CD14-positive monocyte (primary cell): ENCODE data around the gene LAMC1. TPM values are rescaled to one million over a fixed set of nuclear protein-coding genes. Genes with fewer than 3 reads are reported as not detected.

Experiments used
- DNase-seq, 3 donors: peaks; one replicate each; pipeline ENCODE4 v3.0.0-alpha.2; 2011 to 2022
- H2AFZ ChIP-seq: 2 replicates; pipeline ENCODE4 v1.6.0; 2012; ENCODE audit warnings: mild to moderate bottlenecking, low read depth, low read length, inconsistent platforms; ENCODE audit not compliant: insufficient read depth, poor library complexity, severe bottlenecking
- H3K27ac ChIP-seq, 2 donors: 1 replicate in 1 of 2; 2 replicates in 1 of 2; pipeline ENCODE4 v1.5.1; 2012 to 2013; ENCODE audit warnings: low read length in 2 of 2, control low read depth in 1 of 2, inconsistent platforms in 1 of 2, low read depth in 1 of 2, mild to moderate bottlenecking in 1 of 2
- H3K27me3 ChIP-seq, 2 donors: one replicate each; pipeline versions ENCODE4 v1.6.0 to v1.6.1; 2011 to 2013; ENCODE audit warnings: low read length in 2 of 2; ENCODE audit not compliant: control insufficient read depth in 2 of 2, insufficient read depth in 2 of 2
- H3K36me3 ChIP-seq, 2 donors: replicated peaks in 1 of 2; 1 replicate in 1 of 2; 2 replicates in 1 of 2; pipeline versions ENCODE4 v1.5.1 to v1.6.1; 2012 to 2013; ENCODE audit warnings: low read length in 2 of 2, control low read depth in 1 of 2, inconsistent platforms in 1 of 2, mild to moderate bottlenecking in 1 of 2; ENCODE audit not compliant: insufficient read depth in 2 of 2, control insufficient read depth in 1 of 2
- H3K4me1 ChIP-seq, 2 donors: 1 replicate in 1 of 2; 2 replicates in 1 of 2; pipeline versions ENCODE4 v1.5.1 to v1.6.1; 2012 to 2013; ENCODE audit warnings: low read length in 2 of 2, control low read depth in 1 of 2, inconsistent platforms in 1 of 2, mild to moderate bottlenecking in 1 of 2, moderate library complexity in 1 of 2; ENCODE audit not compliant: insufficient read depth in 2 of 2, control insufficient read depth in 1 of 2
- H3K4me2 ChIP-seq: replicated peaks from 2 replicates; pipeline ENCODE3; 2012; ENCODE audit warnings: low read length, moderate library complexity, mild to moderate bottlenecking; ENCODE audit not compliant: poor library complexity, severe bottlenecking; ENCODE audit errors: extremely low read depth
- H3K4me3 ChIP-seq, 3 experiments: fragments of 200-600 bp in 1 of 3; sonication (generic) in 1 of 3; replicated peaks in 1 of 3; 1 replicate in 2 of 3; 2 replicates in 1 of 3; pipeline ENCODE4 v1.5.1; 2011 to 2013; ENCODE audit warnings: low read length in 3 of 3, mild to moderate bottlenecking in 3 of 3, control low read depth in 2 of 3, low read depth in 2 of 3, inconsistent platforms in 1 of 3, moderate library complexity in 1 of 3
- H3K79me2 ChIP-seq: 2 replicates; pipeline ENCODE4 v1.6.0; 2012; ENCODE audit warnings: mild to moderate bottlenecking, control low read depth, inconsistent platforms, low read length, moderate library complexity; ENCODE audit not compliant: insufficient read depth
- H3K9ac ChIP-seq: 2 replicates; pipeline ENCODE4 v1.6.0; 2017; ENCODE audit warnings: low read length, mild to moderate bottlenecking; ENCODE audit not compliant: insufficient read depth, poor library complexity, severe bottlenecking
- H3K9me3 ChIP-seq, 2 donors: replicated peaks in 1 of 2; 1 replicate in 1 of 2; 2 replicates in 1 of 2; pipeline versions ENCODE4 v1.5.1 to v1.6.1; 2012 to 2013; ENCODE audit warnings: low read length in 2 of 2, control low read depth in 1 of 2; ENCODE audit not compliant: control insufficient read depth in 1 of 2, insufficient read depth in 1 of 2
- H4K20me1 ChIP-seq: 2 replicates; pipeline ENCODE4 v1.6.0; 2012; ENCODE audit warnings: mild to moderate bottlenecking, low read length, control low read depth, moderate library complexity; ENCODE audit not compliant: insufficient read depth
- H3K27ac Mint-ChIP-seq, 7 donors: one replicate each; pipeline ENCODE4 v1.8.0; 2020; ENCODE audit warnings: mild to moderate bottlenecking in 7 of 7, mixed read lengths in 7 of 7, moderate library complexity in 6 of 7, inconsistent platforms in 2 of 7
- H3K27me3 Mint-ChIP-seq, 3 donors: one replicate each; pipeline ENCODE4 v1.8.0; 2021 to 2022; ENCODE audit warnings: low read depth in 3 of 3, mild to moderate bottlenecking in 3 of 3, mixed read lengths in 3 of 3, moderate library complexity in 3 of 3, inconsistent platforms in 1 of 3
- H3K36me3 Mint-ChIP-seq, 2 donors: one replicate each; pipeline ENCODE4 v1.8.0; 2020; ENCODE audit warnings: mixed read lengths in 2 of 2, inconsistent platforms in 1 of 2, mild to moderate bottlenecking in 1 of 2
- H3K4me1 Mint-ChIP-seq: one replicate; pipeline ENCODE4 v1.8.0; 2020; ENCODE audit warnings: mild to moderate bottlenecking, mixed read lengths
- H3K4me3 Mint-ChIP-seq, 2 donors: one replicate each; pipeline ENCODE4 v1.8.0; 2020; ENCODE audit warnings: mild to moderate bottlenecking in 2 of 2, mixed read lengths in 2 of 2, moderate library complexity in 1 of 2
- H3K9me3 Mint-ChIP-seq, 7 donors: one replicate each; pipeline ENCODE4 v1.8.0; 2020 to 2022; ENCODE audit warnings: mixed read lengths in 7 of 7, mild to moderate bottlenecking in 6 of 7, moderate library complexity in 6 of 7, inconsistent platforms in 2 of 7
- CTCF ChIP-seq: fragments of 200-600 bp; IDR thresholded peaks from one replicate; pipeline ENCODE4 v1.8.0; 2022; ENCODE audit warnings: antibody characterized with exemption, mild to moderate bottlenecking
- WGBS: methylation state at CpG from one replicate; pipeline ENCODE4 v1.1.5; 2013; ENCODE audit warnings: missing lambda C conversion rate; ENCODE audit not compliant: insufficient coverage; 5-methylcytosine and 5-hydroxymethylcytosine counted together
- intact Hi-C, 2 donors: fragments of 100-400 bp; cut with micrococcal nuclease; formaldehyde crosslinking; loops; one replicate each; pipeline versions ENCODE4 v1.15.0 to v1.15.1; 2023
- polyA plus RNA-seq, 3 donors: library from polyadenylated mRNA; depleted of rRNA in 1 of 3; unstranded in 2 of 3; stranded (reverse) in 1 of 3; fragments of 300-500 nt in 2 of 3; fragments of >200 nt in 1 of 3; fragmentation: Illumina TruSeq in 2 of 3; gene quantifications; 1 replicate in 2 of 3; 2 replicates in 1 of 3; pipeline ENCODE4 v1.2.3, GENCODE V29; 2012 to 2021

LAMC1 gene
- polyA plus RNA-seq, 3 donors, result 0.34 to 1.7 (median 0.95) TPM

- Histone ChIP-seq H3K9me3 (no peaks in the 10 kb centered on the region), H3K4me3 (no peak overlapping the region), H3K27ac (no peak overlapping the region), H3K9ac (no peak overlapping the region), H2AFZ (no peak overlapping the region), H3K36me3 (no peaks in the 10 kb centered on the region), H3K4me1 (no peaks in the 10 kb centered on the region), H3K27me3 (no peaks in the 10 kb centered on the region), H3K79me2 (no peaks in the 10 kb centered on the region), H4K20me1 (no peaks in the 10 kb centered on the region), H3K4me2 (no peak overlapping the region)
- Mint-ChIP-seq H3K36me3 (no peaks in the 10 kb centered on the region), H3K4me3 (no peak overlapping the region), H3K4me1 (no peaks in the 10 kb centered on the region), H3K27ac (no peak overlapping the region), H3K27me3 (peaks cover 5 to 15% (median 6%) of the 10 kb centered on the region in 3 donors), H3K9me3 (peaks cover 0 to 1% (median 0%) of the 10 kb centered on the region in 7 donors)
- DNase-seq, result no peak
- intact Hi-C loops, result no loop called here
- no peak for TF ChIP-seq CTCF
These were observed 127.2 kb downstream of the LAMC1 start for GRCh38 chr1:183150445-183150844.

GRCh38 chr1:183152180-183152579 is 129.0 kb downstream of the LAMC1 start:
- Mint-ChIP-seq H3K4me1 (no peaks in the 10 kb centered on the region), H3K27ac (no peak overlapping the region), H3K27me3 (peaks cover 5 to 18% (median 9%) of the 10 kb centered on the region in 3 donors), H3K4me3 (no peak overlapping the region), H3K36me3 (no peaks in the 10 kb centered on the region), H3K9me3 (peaks cover 0 to 1% (median 0%) of the 10 kb centered on the region in 7 donors)
- intact Hi-C loops, result no loop called here
- Histone ChIP-seq H3K9me3 (no peaks in the 10 kb centered on the region), H3K9ac (no peak overlapping the region), H3K27me3 (no peaks in the 10 kb centered on the region), H4K20me1 (no peaks in the 10 kb centered on the region), H3K4me1 (no peaks in the 10 kb centered on the region), H3K79me2 (no peaks in the 10 kb centered on the region), H3K27ac (no peak overlapping the region), H3K4me2 (no peak overlapping the region), H3K36me3 (no peaks in the 10 kb centered on the region), H2AFZ (no peak overlapping the region), H3K4me3 (no peak overlapping the region)
- no peak for DNase-seq
- 100% methylated on average over 1 of the region's 7 CpGs for WGBS
- no peak for TF ChIP-seq CTCF
